K562 (cell line): ENCODE measurements around the gene TRMT10B. TPM values are rescaled to one million over a fixed set of nuclear protein-coding genes. Genes with fewer than 3 reads are reported as not detected.
A peak's percentile ranks its signal among the peaks of the same experiment; 100 is the strongest.

Experiments used
- BHLHE40 ChIP-seq: IDR thresholded peaks from 2 replicates; pipeline ENCODE4 v1.6.1; 2011; ENCODE audit warnings: low read length, improper control_type of control experiment
- FOSL1 ChIP-seq: fragments of 200-800 bp; sonication (Bioruptor generic); conservative IDR thresholded peaks from 2 replicates; pipeline ENCODE4 v1.6.1; 2016; ENCODE audit warnings: missing genetic modification characterization, missing compliant biosample characterization
- KLF1 ChIP-seq: fragments of 450-650 bp; IDR thresholded peaks from 2 replicates; pipeline ENCODE4 v1.6.1; 2016; ENCODE audit warnings: missing genetic modification characterization, missing compliant biosample characterization
- SFPQ ChIP-seq: fragments of 200-400 bp; formaldehyde crosslinking; IDR thresholded peaks from 2 replicates; pipeline ENCODE4 v1.6.1; 2017; ENCODE audit warnings: mild to moderate bottlenecking, low read depth, low read length, moderate library complexity
- SMAD3 ChIP-seq: fragments of 450-650 bp; formaldehyde crosslinking; conservative IDR thresholded peaks from 2 replicates; pipeline ENCODE4 v1.4.0; 2020; ENCODE audit warnings: mild to moderate bottlenecking
- TAF9B ChIP-seq: fragments of 450-650 bp; IDR thresholded peaks from 2 replicates; pipeline ENCODE4 v1.6.1; 2018; ENCODE audit warnings: mild to moderate bottlenecking; ENCODE audit not compliant: partially characterized antibody
- TAL1 ChIP-seq: fragments of 450-650 bp; IDR thresholded peaks from 2 replicates; pipeline ENCODE4 v1.6.1; 2016; ENCODE audit warnings: mild to moderate bottlenecking
- ZBTB2 ChIP-seq: fragments of 450-650 bp; IDR thresholded peaks from 2 replicates; pipeline ENCODE4 v1.6.1; 2016; ENCODE audit warnings: antibody characterized with exemption
- ZNF140 ChIP-seq: fragments of 250-450 bp; sonication (Bioruptor Pico); IDR thresholded peaks from 2 replicates; pipeline ENCODE4 v1.8.0; 2021; ENCODE audit warnings: moderate library complexity, mild to moderate bottlenecking, inconsistent platforms
- ZNF239 ChIP-seq: fragments of 250-450 bp; sonication (Bioruptor Pico); IDR thresholded peaks from 2 replicates; pipeline ENCODE4 v1.4.0; 2020; ENCODE audit warnings: mild to moderate bottlenecking
- ZNF318 ChIP-seq, 2 experiments: fragments of 450-650 bp; IDR thresholded peaks; 2 replicates each; pipeline ENCODE4 v1.6.1; 2016; ENCODE audit warnings: mild to moderate bottlenecking in 2 of 2, borderline replicate concordance in 1 of 2, low read depth in 1 of 2, moderate library complexity in 1 of 2
- ZNF551 ChIP-seq: fragments of 250-450 bp; sonication (Bioruptor Pico); IDR thresholded peaks from 2 replicates; pipeline ENCODE4 v1.5.0; 2021; ENCODE audit warnings: mild to moderate bottlenecking, moderate library complexity
- ZNF592 ChIP-seq: fragments of 450-650 bp; IDR thresholded peaks from 2 replicates; pipeline ENCODE4 v1.6.1; 2017; ENCODE audit warnings: antibody characterized with exemption, mild to moderate bottlenecking
- polyA plus RNA-seq, 8 experiments: library from polyadenylated mRNA; depleted of rRNA in 4 of 8; stranded (reverse) in 5 of 8; unstranded in 3 of 8; fragments of >200 nt; fragmentation: Nextera tagmentation in 2 of 8; fragmentation: Illumina TruSeq in 1 of 8; extraction: Ambion mirVana in 2 of 8; extraction: Trizol in 1 of 8; gene quantifications; 2 replicates each; pipeline versions ENCODE4 v1.2.1 to v1.2.3, GENCODE V29; 2011 to 2014; ENCODE audit warnings: inconsistent platforms in 1 of 8, missing spikeins in 1 of 8
- total RNA-seq, 7 experiments: library from RNA; depleted of rRNA in 6 of 7; stranded (reverse); fragments of >200 nt in 6 of 7; fragmentation: Illumina TruSeq in 2 of 7; extraction: Trizol in 2 of 7; gene quantifications; 2 replicates each; pipeline versions ENCODE4 v1.2.1 to v1.2.3, GENCODE V29; 2011 to 2021; ENCODE audit warnings: low replicate concordance in 1 of 7

The TRMT10B gene
- total and polyA plus RNA-seq, 9 of the 15 experiments (the other 6 are each of a cell fraction or from before 2014, with no cell fraction given): 2.9 to 13.4 (median 7.0) TPM

GRCh38 chr9:37769306-37769705 lies 15.7 kb downstream of the TRMT10B start (continued):
- TF ChIP-seq ZNF592 (peak; percentile 87), ZBTB2 (peak; percentile 52), SMAD3 (no peak), TAL1 (peak; percentile 75), ZNF239 (CRISPR knock-in tag) (no peak), ZNF318 (IDR thresholded peaks at IDR 0.05; ENCODE audit: borderline replicate concordance in 1 of 2, low read depth in 1 of 2) (no peak), SFPQ (no peak), TAF9B (no peak), KLF1 (tag) (no peak), ZNF551 (CRISPR knock-in tag) (no peak), BHLHE40 (no peak), FOSL1 (tag) (no peak), ZNF140 (CRISPR knock-in tag) (no peak)
